Epidermal melanocyte (primary cell): ENCODE data around the gene ARHGEF16.

Source experiments
- DNase-seq: peaks from one replicate; pipeline ENCODE4 v3.0.0; 2011; ENCODE audit warnings: low spot score; ENCODE audit not compliant: insufficient read length

ARHGEF16 gene

GRCh38 chr1:3501856-3502640 is 47.6 kb downstream of the ARHGEF16 start:
- DNase-seq, result no peak

GRCh38 chr1:3502641-3503524 is 48.4 kb downstream of the ARHGEF16 start:
- no peak for DNase-seq

GRCh38 chr1:3503525-3503886 is 49.0 kb downstream of the ARHGEF16 start:
- DNase-seq, result no peak

GRCh38 chr1:3504151-3504821 is 49.8 kb downstream of the ARHGEF16 start:
- DNase-seq, result no peak

- no peak for DNase-seq
Observed at GRCh38 chr1:3504822-3505153, 50.3 kb downstream of the ARHGEF16 start.

- DNase-seq, result no peak
Observed at GRCh38 chr1:3505161-3505560, 50.7 kb downstream of the ARHGEF16 start.

- DNase-seq, result no peak
Observed at GRCh38 chr1:3506041-3506440, 51.6 kb downstream of the ARHGEF16 start.

GRCh38 chr1:3506943-3507342 is 52.5 kb downstream of the ARHGEF16 start:
- DNase-seq, result no peak

GRCh38 chr1:3507636-3508275 is 53.3 kb downstream of the ARHGEF16 start:
- DNase-seq, result no peak

GRCh38 chr1:3508757-3509415 is 54.4 kb downstream of the ARHGEF16 start:
- DNase-seq, result no peak

- DNase-seq, result no peak
Observed at GRCh38 chr1:3509721-3510120, 55.3 kb downstream of the ARHGEF16 start.

- no peak for DNase-seq
Observed at GRCh38 chr1:3510136-3510955, 55.9 kb downstream of the ARHGEF16 start.

GRCh38 chr1:3510956-3511250 is 56.4 kb downstream of the ARHGEF16 start:
- no peak for DNase-seq

GRCh38 chr1:3511306-3511705 is 56.8 kb downstream of the ARHGEF16 start:
- no peak for DNase-seq

- DNase-seq, result no peak
Observed at GRCh38 chr1:3511856-3512255, 57.4 kb downstream of the ARHGEF16 start.

GRCh38 chr1:3514404-3514803 is 59.9 kb downstream of the ARHGEF16 start:
- DNase-seq, result no peak

- DNase-seq, result no peak
Observed at GRCh38 chr1:3515272-3515671, 60.8 kb downstream of the ARHGEF16 start.

- DNase-seq, result no peak
Observed at GRCh38 chr1:3515774-3516480, 61.5 kb downstream of the ARHGEF16 start.

GRCh38 chr1:3516481-3516869 is 62.0 kb downstream of the ARHGEF16 start:
- DNase-seq, result no peak
